Measurements from ENCODE around the gene GFI1B.
"Not testable (repeated sequence)": the region's sequence is repeated elsewhere in the genome, so short reads cannot be mapped to it uniquely, and the experiment has no call there.

The GFI1B gene

GRCh38 chr9:133009906-133010582 lies 31.6 kb downstream of the GFI1B start:
- no peak for DNase-seq (ENCODE audit: low spot score)

DNA sequence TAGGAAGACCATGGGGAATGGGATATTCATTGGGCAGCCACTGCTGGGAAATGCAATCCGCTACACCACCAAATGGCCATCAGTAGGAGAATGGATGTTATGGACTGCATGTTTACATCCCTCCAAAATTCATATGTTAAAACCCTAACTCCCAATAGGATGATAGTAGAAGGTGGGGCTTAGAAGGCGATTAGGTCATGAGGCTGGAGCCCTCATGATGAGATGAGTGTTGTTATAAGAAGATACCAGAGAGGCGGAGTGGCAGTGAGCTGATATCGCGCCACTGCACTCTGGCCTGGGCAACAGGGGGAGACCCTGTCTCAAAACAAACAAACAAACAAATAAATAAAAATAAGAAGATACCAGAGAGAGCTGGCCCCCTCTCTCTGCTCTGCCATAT lies 36.2 kb downstream of the GFI1B start:
- DNase-seq (ENCODE audit: low spot score) = no peak

GRCh38 chr9:133023117-133023890 lies 44.8 kb downstream of the GFI1B start:
- DNase-seq (ENCODE audit: low spot score) = no peak

GRCh38 chr9:133026426-133026825 lies 47.9 kb downstream of the GFI1B start:
- DNase-seq (ENCODE audit: low spot score) = no peak

- DNase-seq (ENCODE audit: low spot score) = no peak
Measured at GRCh38 chr9:133027134-133027533, 48.6 kb downstream of the GFI1B start.

DNA sequence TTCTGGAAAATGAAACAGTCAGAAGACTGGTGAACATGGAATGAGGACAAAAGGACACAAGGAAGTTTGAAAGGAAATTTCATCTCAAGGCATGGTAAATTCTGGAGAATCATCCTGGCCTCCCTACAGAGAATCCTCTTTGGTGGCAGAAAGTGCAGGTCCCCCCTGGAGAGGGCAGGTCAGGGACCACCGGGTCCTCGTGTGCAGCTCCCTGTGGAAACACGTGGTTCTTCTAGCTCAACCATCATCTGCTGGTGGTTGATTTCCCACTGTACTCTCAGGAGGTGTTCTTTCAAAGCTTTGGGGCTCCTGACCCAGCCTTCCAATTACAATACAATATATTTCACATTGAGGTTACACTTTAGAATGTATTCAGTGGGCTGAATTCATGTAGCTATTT lies 49.7 kb downstream of the GFI1B start:
- DNase-seq (ENCODE audit: low spot score) = no peak

GRCh38 chr9:133029994-133030316 lies 51.5 kb downstream of the GFI1B start:
- DNase-seq (ENCODE audit: low spot score) = no peak

- peak; percentile 92 for DNase-seq (ENCODE audit: low spot score)
Measured at GRCh38 chr9:133030317-133031129, 52.0 kb downstream of the GFI1B start, which contains the start of gene GTF3C5. TSS of gene GTF3C5 (plus strand) at chr9:133030997. CDS start at chr9:133031012, 15 bp downstream.

DNA sequence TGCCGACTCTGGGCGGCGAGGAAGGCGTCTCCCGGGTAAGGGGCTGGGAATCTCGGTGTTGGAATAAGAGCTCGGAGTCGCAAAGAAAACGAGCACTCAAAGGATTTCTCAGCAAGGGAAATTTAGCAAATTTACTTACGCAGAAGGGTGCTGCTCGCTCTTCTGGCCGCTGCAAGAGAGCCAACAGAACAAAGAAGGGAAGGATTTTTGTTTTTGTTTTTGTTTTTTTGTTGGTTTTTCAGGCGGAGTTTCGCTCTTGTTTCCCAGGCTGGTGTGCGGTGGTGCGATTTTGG lies 52.6 kb downstream of the GFI1B start:
- DNase-seq (ENCODE audit: low spot score) = no peak

DNA sequence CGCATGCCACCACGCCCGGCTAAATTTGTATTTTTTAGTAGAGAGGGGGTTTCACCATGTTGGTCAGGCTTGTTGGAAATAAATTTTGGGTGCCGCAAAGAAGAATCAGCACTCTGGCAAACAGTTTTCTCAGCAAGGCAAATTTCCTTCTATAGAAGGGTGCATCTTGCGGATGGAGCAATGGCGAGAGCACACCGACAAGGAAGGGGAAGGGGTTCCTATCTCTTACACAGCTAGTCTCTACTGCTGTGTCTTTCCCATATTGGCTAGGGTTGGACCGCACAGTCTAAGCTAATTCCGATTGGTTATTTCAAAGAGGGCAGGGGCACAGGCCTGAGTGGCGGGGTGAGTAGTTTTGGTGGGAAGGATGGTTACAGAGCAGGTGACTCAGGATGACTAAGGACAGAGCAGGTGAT lies 53.0 kb downstream of the GFI1B start:
- DNase-seq (ENCODE audit: low spot score) = no peak

GRCh38 chr9:133032171-133032570 lies 53.7 kb downstream of the GFI1B start:
- no peak for DNase-seq (ENCODE audit: low spot score)

- no peak for DNase-seq (ENCODE audit: low spot score)
Measured at GRCh38 chr9:133035669-133036068, 57.2 kb downstream of the GFI1B start.

DNA sequence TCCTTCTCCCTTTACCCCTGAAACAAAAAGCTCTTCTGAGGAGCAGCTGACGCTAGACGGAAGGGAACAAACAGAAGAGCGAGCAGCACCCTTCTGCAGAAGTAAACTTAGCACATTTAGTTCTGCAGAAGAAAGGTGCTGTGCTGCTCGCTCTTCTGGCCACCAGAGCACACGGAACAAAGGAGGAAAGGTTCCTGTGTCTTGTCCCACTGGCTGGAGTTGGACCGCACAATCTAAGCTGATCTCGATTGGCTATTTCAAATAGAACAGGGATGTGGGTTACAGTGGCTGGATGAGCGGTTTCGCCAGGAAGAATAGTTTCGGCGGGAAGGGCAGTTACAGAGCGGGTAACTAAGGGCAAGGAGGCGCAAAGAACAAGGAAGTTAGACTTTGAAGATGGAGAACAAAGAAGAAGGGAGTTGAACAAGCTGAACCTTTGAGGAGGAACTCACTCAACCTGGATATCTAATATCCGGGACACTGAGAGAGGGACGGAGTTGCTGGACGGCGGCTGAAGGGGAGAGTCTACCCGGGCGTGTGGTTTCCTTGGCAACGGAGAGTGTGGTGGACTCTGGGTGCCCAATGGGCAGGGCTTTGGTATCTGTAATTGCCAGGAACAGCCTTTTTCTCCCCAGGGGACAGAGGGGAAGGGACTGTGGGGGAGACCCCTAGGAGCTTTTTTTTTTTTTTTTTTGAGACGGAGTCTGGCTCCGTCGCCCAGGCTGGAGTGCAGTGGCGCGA lies 59.5 kb downstream of the GFI1B start:
- no peak for DNase-seq (ENCODE audit: low spot score)

DNA sequence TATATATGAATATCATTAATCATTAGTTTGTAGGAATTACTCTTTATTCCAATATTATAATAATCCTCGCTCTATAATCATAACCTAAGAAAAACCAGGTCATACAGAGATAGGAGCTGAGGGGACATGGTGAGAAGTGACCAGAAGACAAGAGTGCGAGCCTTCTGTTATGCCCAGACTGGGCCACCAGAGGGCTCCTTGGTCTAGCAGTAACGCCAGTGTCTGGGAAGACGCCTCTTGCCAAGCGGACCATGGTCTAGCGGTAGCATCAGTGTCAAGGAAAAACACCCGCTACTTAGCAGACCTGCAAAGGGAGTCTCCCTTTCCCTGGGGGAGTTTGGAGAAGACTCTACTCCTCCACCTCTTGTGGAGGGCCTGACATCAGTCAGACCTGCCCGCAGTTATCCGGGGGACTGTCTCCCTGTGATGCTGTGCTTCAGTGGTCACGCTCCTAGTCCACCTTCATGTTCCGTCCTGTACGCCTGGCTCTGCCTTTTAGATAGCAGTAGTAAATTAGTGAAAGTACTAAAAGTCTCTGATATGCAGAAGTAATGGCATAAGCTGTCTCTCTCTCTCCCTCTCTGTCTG lies 62.5 kb downstream of the GFI1B start:
- not testable (repeated sequence) for DNase-seq (ENCODE audit: low spot score)

Measured in left forelimb (tissue), 1 donor.